Measurements from ENCODE around the gene FAM83F.
A peak's percentile ranks its signal among the peaks of the same experiment; 100 is the strongest.
"Not testable (repeated sequence)": the region's sequence is repeated elsewhere in the genome, so short reads cannot be mapped to it uniquely, and the experiment has no call there.

Gene FAM83F

GRCh38 chr22:40019100-40019499 lies 24.3 kb downstream of the FAM83F start:
- DNase-seq: no peak

GRCh38 chr22:40020956-40021355 lies 26.2 kb downstream of the FAM83F start:
- DNase-seq: no peak

GRCh38 chr22:40021401-40022000 lies 26.7 kb downstream of the FAM83F start:
- DNase-seq: no peak

- DNase-seq: no peak
These were observed 27.9 kb downstream of the FAM83F start for GRCh38 chr22:40022536-40023240.

- DNase-seq: no peak
These were observed 28.6 kb downstream of the FAM83F start for GRCh38 chr22:40023341-40023841.

GRCh38 chr22:40024201-40025061 lies 29.7 kb downstream of the FAM83F start:
- peak; percentile 60 for DNase-seq

- DNase-seq: not testable (repeated sequence)
These were observed 30.3 kb downstream of the FAM83F start for GRCh38 chr22:40025062-40025379.

- DNase-seq: no peak
These were observed 31.1 kb downstream of the FAM83F start for GRCh38 chr22:40025856-40026255.

GRCh38 chr22:40026641-40027040 lies 31.9 kb downstream of the FAM83F start:
- no peak for DNase-seq

- no peak for DNase-seq
These were observed 32.7 kb downstream of the FAM83F start for GRCh38 chr22:40027191-40028097.

GRCh38 chr22:40028098-40028425 lies 33.3 kb downstream of the FAM83F start:
- DNase-seq: no peak

GRCh38 chr22:40029189-40029890 lies 34.6 kb downstream of the FAM83F start:
- no peak for DNase-seq

GRCh38 chr22:40030026-40030757 lies 35.4 kb downstream of the FAM83F start:
- DNase-seq: no peak

GRCh38 chr22:40030758-40031095 lies 36.0 kb downstream of the FAM83F start:
- no peak for DNase-seq

GRCh38 chr22:40031766-40032470 lies 37.2 kb downstream of the FAM83F start:
- DNase-seq: no peak

GRCh38 chr22:40033586-40034380 lies 39.0 kb downstream of the FAM83F start:
- DNase-seq: no peak

GRCh38 chr22:40035351-40035750 lies 40.6 kb downstream of the FAM83F start:
- DNase-seq: no peak

GRCh38 chr22:40036126-40036525 lies 41.4 kb downstream of the FAM83F start:
- DNase-seq: no peak

- DNase-seq: peak; percentile 40
These were observed 42.0 kb downstream of the FAM83F start for GRCh38 chr22:40036591-40037225.

GRCh38 chr22:40037320-40037719 lies 42.6 kb downstream of the FAM83F start:
- no peak for DNase-seq
